Panc1 (cell line): ENCODE measurements around the gene PREPL. TPM values are rescaled to one million over a fixed set of nuclear protein-coding genes. Genes with fewer than 3 reads are reported as not detected.

ENCODE experiments used
- ATAC-seq: fragments of 200-7000 bp; cut with Tn5 transposase; 2 replicates; pipeline ENCODE4 v1.9.1; 2020; ENCODE audit warnings: mild to moderate bottlenecking, moderate library complexity
- BruUV-seq: library from RNA; stranded (reverse); fragments of 400-500 nt; replicated peaks from 2 replicates; lab custom pipeline; 2021; lab: Mats Ljungman, UMichigan
- CTCF ChIA-PET: fragments of 300-600 bp; sonication (Branson Sonifier 250); formaldehyde crosslinking; loops from one replicate; lab custom pipeline; 2022; ENCODE audit warnings: antibody characterized with exemption; lab: Charles Lee
- POLR2A ChIA-PET: fragments of 300-600 bp; sonication (Branson Sonifier 250); formaldehyde crosslinking; loops from one replicate; lab custom pipeline; 2022; ENCODE audit warnings: antibody characterized with exemption; lab: Charles Lee
- DNase-seq: peaks from one replicate; pipeline ENCODE4 v3.0.0-alpha.2; 2010; ENCODE audit warnings: low read depth, low spot score
- H3K27ac ChIP-seq: 2 replicates; pipeline ENCODE4 v1.5.1; 2011; ENCODE audit warnings: mild to moderate bottlenecking, low read length, inconsistent platforms
- H3K27me3 ChIP-seq: fragments of 200-500 bp; sonication (Bioruptor generic); 2 replicates; pipeline ENCODE4 v1.6.0; 2014; ENCODE audit warnings: low read length, inconsistent platforms; ENCODE audit not compliant: control insufficient read depth, insufficient read depth
- H3K36me3 ChIP-seq: fragments of 200-500 bp; sonication (Bioruptor generic); 2 replicates; pipeline ENCODE4 v1.5.1; 2014; ENCODE audit warnings: inconsistent platforms, mild to moderate bottlenecking, low read length, moderate library complexity; ENCODE audit not compliant: control insufficient read depth, insufficient read depth
- H3K4me1 ChIP-seq: 2 replicates; pipeline ENCODE4 v1.5.1; 2011; ENCODE audit warnings: inconsistent platforms, mild to moderate bottlenecking, low read length, moderate library complexity; ENCODE audit not compliant: control insufficient read depth, insufficient read depth
- H3K4me3 ChIP-seq, 2 experiments: 2 replicates each; pipeline ENCODE4 v1.5.1; 2011 to 2012; ENCODE audit warnings: low read depth in 2 of 2, low read length in 2 of 2, mild to moderate bottlenecking in 2 of 2, inconsistent platforms in 1 of 2, moderate library complexity in 1 of 2
- H3K9me3 ChIP-seq: fragments of 200-500 bp; sonication (Bioruptor generic); 2 replicates; pipeline ENCODE4 v1.5.1; 2014; ENCODE audit warnings: low read depth, mild to moderate bottlenecking, inconsistent platforms, low read length, moderate library complexity; ENCODE audit not compliant: control insufficient read depth, insufficient read depth
- POLR2AphosphoS5 ChIP-seq: IDR thresholded peaks from 2 replicates; pipeline ENCODE4 v1.6.1; 2012; ENCODE audit warnings: mild to moderate bottlenecking, low read depth, low read length, moderate library complexity
- REST ChIP-seq, 2 experiments: IDR thresholded peaks; 2 replicates each; pipeline ENCODE4 v1.6.1; 2011 to 2012; ENCODE audit warnings: low read depth in 2 of 2, control low read depth in 1 of 2, low read length in 1 of 2, mild to moderate bottlenecking in 1 of 2, moderate library complexity in 1 of 2; ENCODE audit not compliant: insufficient read depth in 1 of 2
- SIN3A ChIP-seq: IDR thresholded peaks from 2 replicates; pipeline ENCODE4 v1.6.1; 2012; ENCODE audit warnings: low read depth, mild to moderate bottlenecking, low read length, moderate library complexity, borderline replicate concordance; ENCODE audit not compliant: insufficient read depth
- TCF7L2 ChIP-seq: IDR thresholded peaks from 2 replicates; pipeline ENCODE4 v1.6.1; 2011; ENCODE audit warnings: mild to moderate bottlenecking, low read depth, low read length, inconsistent platforms
- in situ Hi-C: cut with HindIII; loops from 2 replicates; pipeline ENCODE4 v1.10.0; 2016; ENCODE audit warnings: low sequenced_read_pairs, low pct_unique_long_range_greater_than_20kb
- intact Hi-C: fragments of 100-400 bp; cut with micrococcal nuclease; formaldehyde crosslinking; loops from one replicate; pipeline ENCODE4 v1.10.0; 2022; ENCODE audit not compliant: unreplicated experiment
- total RNA-seq: library from RNA; stranded (reverse); gene quantifications from one replicate; pipeline ENCODE4 v1.2.1, GENCODE V29; 2021; ENCODE audit not compliant: unreplicated experiment
- TF ChIP-seq, protein P1 (sequence below): fragments of 450-650 bp; IDR thresholded peaks from 2 replicates; pipeline ENCODE4 v1.5.1; 2017; ENCODE audit warnings: mild to moderate bottlenecking

The PREPL gene
- total RNA-seq, 1 experiment from 2014 or later: 42.5 TPM

- CTCF ChIA-PET: no interaction called here
- BruUV-seq: no TSS peak
- H3K27me3 ChIP-seq: no peaks in the 10 kb centered on the region
- POLR2A ChIA-PET: no interaction called here
- no peak overlapping the region for H3K4me3 ChIP-seq
- no peaks in the 10 kb centered on the region for H3K9me3 ChIP-seq
- H3K4me1 ChIP-seq: no peaks in the 10 kb centered on the region; the same call in 1 of the 2 replicates
- no peak overlapping the region for H3K27ac ChIP-seq
- in situ Hi-C loops (no loop called here), intact Hi-C loops (no loop called here)
- TF ChIP-seq REST (IDR thresholded peaks at IDR 0.05; ENCODE audit: insufficient read depth in 1 of 2, low read depth in 2 of 2, low read length in 1 of 2) (no peak), POLR2AphosphoS5 (no peak), TCF7L2 (no peak), SIN3A (no peak)
- TF ChIP-seq, protein P1, sequence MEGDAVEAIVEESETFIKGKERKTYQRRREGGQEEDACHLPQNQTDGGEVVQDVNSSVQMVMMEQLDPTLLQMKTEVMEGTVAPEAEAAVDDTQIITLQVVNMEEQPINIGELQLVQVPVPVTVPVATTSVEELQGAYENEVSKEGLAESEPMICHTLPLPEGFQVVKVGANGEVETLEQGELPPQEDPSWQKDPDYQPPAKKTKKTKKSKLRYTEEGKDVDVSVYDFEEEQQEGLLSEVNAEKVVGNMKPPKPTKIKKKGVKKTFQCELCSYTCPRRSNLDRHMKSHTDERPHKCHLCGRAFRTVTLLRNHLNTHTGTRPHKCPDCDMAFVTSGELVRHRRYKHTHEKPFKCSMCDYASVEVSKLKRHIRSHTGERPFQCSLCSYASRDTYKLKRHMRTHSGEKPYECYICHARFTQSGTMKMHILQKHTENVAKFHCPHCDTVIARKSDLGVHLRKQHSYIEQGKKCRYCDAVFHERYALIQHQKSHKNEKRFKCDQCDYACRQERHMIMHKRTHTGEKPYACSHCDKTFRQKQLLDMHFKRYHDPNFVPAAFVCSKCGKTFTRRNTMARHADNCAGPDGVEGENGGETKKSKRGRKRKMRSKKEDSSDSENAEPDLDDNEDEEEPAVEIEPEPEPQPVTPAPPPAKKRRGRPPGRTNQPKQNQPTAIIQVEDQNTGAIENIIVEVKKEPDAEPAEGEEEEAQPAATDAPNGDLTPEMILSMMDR: no peak
- DNase-seq (no peak), ATAC-seq (no peak)
- H3K36me3 ChIP-seq: peaks cover 17% of the 10 kb centered on the region
Measured at GRCh38 chr2:44328750-44329149, 32.5 kb downstream of the PREPL start.

- H3K4me3 ChIP-seq: no peak overlapping the region
- DNase-seq (no peak), ATAC-seq (no peak)
- H3K27ac ChIP-seq: no peak overlapping the region
- intact Hi-C loops (no loop called here), in situ Hi-C loops (no loop called here)
- POLR2A ChIA-PET: no interaction called here
- H3K27me3 ChIP-seq: no peaks in the 10 kb centered on the region
- no TSS peak for BruUV-seq
- no peak for TF ChIP-seq TCF7L2
- no peak for TF ChIP-seq REST (IDR thresholded peaks at IDR 0.05; ENCODE audit: insufficient read depth in 1 of 2, low read depth in 2 of 2, low read length in 1 of 2)
- TF ChIP-seq, protein P1: no peak
- TF ChIP-seq SIN3A: no peak
- no peak for TF ChIP-seq POLR2AphosphoS5
- H3K9me3 ChIP-seq: no peaks in the 10 kb centered on the region
- CTCF ChIA-PET: no interaction called here
- H3K4me1 ChIP-seq: no peaks in the 10 kb centered on the region; the same call in 1 of the 2 replicates
- H3K36me3 ChIP-seq: peaks cover 28% of the 10 kb centered on the region
Measured at GRCh38 chr2:44326548-44327264, 34.6 kb downstream of the PREPL start.
